GM12865 (cell line): ENCODE data around the gene ZNF488.

Source experiments
- DNase-seq: peaks from one replicate; pipeline ENCODE4 v3.0.0; 2010; ENCODE audit warnings: low read depth
- H3K4me3 ChIP-seq: 2 replicates; pipeline ENCODE4 v1.5.1; 2011; ENCODE audit warnings: mild to moderate bottlenecking, low read depth, low read length, control low read depth
- TF ChIP-seq, protein P1 (sequence below): IDR thresholded peaks from 2 replicates; pipeline ENCODE4 v1.5.1; 2011; ENCODE audit warnings: low read length, control low read depth, low read depth, inconsistent platforms; ENCODE audit not compliant: insufficient read depth; ENCODE audit errors: missing control alignments

ZNF488 gene

DNA sequence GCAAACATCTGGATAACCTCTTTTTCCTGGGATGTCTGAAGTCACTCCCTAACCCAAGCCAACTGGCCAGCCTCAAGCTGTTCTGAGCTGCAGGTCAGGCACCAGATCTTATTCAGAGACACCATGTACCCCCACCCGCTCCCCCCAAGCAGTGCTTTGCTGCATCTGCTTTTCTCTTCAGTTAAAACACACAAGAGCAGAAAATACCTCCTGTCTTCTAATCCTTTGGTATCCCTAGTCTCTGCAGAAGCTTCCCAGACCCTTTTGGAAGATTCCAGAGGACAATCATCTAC is 3.0 kb downstream of the ZNF488 start:
- DNase-seq: no peak
- TF ChIP-seq, protein P1, sequence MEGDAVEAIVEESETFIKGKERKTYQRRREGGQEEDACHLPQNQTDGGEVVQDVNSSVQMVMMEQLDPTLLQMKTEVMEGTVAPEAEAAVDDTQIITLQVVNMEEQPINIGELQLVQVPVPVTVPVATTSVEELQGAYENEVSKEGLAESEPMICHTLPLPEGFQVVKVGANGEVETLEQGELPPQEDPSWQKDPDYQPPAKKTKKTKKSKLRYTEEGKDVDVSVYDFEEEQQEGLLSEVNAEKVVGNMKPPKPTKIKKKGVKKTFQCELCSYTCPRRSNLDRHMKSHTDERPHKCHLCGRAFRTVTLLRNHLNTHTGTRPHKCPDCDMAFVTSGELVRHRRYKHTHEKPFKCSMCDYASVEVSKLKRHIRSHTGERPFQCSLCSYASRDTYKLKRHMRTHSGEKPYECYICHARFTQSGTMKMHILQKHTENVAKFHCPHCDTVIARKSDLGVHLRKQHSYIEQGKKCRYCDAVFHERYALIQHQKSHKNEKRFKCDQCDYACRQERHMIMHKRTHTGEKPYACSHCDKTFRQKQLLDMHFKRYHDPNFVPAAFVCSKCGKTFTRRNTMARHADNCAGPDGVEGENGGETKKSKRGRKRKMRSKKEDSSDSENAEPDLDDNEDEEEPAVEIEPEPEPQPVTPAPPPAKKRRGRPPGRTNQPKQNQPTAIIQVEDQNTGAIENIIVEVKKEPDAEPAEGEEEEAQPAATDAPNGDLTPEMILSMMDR: no peak
- H3K4me3 ChIP-seq: no peak overlapping the region

DNA sequence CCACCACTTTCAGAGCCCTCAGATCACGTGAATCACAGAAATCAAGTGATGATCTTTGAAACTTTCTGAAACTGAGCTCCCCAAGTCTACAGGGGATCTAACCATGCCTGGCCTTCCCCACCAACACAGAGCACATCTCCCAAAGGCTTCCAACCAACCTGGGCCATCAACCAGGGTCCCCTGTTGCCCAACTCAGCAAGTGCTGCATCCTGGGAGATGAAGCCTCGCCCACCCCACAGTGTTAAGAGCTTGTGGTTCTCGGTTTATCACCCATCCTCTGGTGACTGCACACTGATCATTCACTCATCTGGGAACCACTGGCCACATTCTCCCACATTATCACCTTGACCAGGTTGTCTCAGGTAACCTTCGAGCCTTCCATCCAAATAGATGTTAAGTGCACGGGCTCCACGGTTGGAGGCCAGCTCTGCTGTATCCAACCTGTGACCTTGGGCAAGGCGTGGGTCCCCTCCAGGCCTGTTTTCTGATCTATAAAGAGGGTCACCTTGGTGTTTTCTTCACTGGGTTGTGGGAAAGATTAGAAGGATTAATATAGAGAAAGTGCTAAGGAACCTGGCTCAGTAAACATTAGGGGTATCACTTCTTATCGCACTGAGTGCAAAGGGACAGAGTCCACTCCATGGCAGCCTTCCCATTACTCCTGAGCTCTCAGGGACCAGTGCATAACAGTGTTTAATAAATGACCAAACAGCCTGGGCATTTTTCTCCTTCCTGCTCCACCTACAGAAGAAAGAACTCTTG is 3.6 kb downstream of the ZNF488 start:
- TF ChIP-seq, protein P1: no peak
- no peak for DNase-seq
- no peak overlapping the region for H3K4me3 ChIP-seq

DNA sequence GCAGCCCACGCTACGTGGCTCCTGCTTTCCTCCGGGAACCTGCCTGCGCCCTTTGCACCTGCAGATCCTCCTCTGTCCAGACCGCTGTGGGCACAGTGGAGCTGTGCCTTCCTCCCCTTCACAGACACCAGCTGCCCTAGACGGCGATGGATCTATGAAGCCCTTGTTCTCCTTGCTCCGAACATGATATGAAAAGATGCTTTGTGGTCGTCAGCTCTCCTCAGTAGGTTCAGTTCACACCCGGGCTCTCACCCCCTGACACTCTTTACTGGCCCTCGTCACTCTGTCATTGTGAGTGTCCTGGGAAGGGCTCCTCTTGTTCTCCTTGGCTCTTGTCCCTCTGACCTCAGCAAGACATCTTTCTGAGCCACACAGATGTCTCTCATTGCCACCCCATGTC is 4.2 kb downstream of the ZNF488 start:
- TF ChIP-seq, protein P1: no peak
- H3K4me3 ChIP-seq: no peak overlapping the region
- DNase-seq: no peak

DNA sequence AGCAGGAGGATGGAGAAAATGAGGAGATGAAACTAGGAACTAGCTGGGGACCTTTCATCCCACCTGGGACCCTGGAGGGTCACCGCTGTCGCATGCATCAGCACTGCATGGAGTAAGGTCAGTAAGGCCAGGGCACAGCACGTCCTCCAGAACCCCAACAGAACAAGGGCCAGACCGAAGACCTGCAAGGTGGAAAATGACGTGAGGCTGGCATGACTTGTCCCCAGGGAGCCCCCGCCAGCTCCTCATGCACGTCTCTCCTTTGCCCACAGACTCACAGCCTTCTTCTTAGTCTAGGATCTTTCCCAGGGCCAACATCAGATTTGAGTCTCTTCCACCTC is 4.7 kb downstream of the ZNF488 start:
- H3K4me3 ChIP-seq: no peak overlapping the region
- no peak for DNase-seq
- TF ChIP-seq, protein P1: no peak

DNA sequence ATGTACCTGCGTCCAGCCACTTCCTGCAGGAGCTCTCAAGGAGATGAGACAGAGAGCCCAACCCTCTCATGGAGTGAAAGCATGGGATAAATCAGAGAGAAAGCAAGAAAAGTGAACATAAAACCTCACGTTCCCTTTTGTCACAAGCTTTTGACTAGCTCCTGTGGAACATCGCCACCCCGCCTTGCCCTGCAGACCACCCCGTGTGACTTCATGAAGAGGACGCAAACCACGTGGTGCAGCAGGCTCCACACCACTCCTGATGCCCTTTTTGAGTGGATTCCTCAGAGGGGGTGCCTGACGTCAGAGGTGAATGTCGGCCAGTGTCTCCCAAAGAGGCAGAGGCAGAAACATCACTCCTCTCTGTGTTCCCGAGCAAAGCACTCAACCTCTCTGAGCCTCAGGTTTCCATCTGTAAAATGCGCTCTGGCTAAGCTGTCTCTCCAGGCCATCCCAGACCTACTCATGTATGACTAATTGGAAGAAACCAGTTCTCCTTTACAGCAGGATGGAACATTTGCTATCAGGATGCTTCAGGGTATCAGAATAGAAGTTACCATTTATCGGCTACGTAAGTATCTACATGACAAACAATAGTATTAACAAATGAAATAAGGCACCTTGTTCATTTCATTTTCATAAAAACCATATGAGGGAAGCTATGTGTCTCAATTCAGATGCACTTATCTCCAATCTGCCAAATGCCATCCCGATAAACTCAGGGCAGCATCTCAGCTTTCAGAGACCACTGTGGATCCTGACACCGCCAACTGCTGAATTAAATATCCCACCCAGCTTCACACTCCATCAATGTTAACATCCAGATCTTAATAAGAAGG is 5.3 kb downstream of the ZNF488 start:
- no peak overlapping the region for H3K4me3 ChIP-seq
- TF ChIP-seq, protein P1: no peak
- DNase-seq: no peak

DNA sequence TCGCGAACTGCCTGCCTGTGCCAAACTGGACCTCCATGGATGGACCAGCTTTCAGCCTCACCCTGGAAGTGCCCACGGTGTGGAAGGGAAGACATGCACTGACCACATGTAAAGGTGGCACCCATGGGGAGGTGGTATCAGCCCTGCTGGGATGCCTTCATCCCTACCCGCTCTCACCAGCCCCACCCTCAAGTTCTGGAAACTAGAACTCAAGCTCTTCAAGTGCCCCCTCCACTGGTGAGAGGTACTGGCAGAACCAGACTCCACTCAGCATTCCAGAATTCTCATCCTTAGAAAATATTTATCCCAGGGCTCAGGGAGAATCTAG is 5.9 kb downstream of the ZNF488 start:
- DNase-seq: no peak
- H3K4me3 ChIP-seq: no peak overlapping the region
- TF ChIP-seq, protein P1: no peak
